IMR-90 (cell line): ENCODE results near the gene KDM6A. TPM values are rescaled to one million over a fixed set of nuclear protein-coding genes. Genes with fewer than 3 reads are reported as not detected.
A peak's percentile ranks its signal among the peaks of the same experiment; 100 is the strongest.

Experiments
- ATAC-seq: fragments of 200-7000 bp; cut with Tn5 transposase; 2 replicates; pipeline ENCODE4 v1.9.1; 2020; ENCODE audit warnings: low read depth, mild to moderate bottlenecking, moderate library complexity
- BruUV-seq: library from RNA; stranded (reverse); fragments of 400-500 nt; replicated peaks from 2 replicates; lab custom pipeline; 2021; lab: Mats Ljungman, UMichigan
- CTCF ChIA-PET: fragments of 300-600 bp; formaldehyde crosslinking; extraction: SDS; loops from one replicate; lab custom pipeline; 2021; ENCODE audit warnings: antibody characterized with exemption; lab: Yijun Ruan, JAX
- POLR2A ChIA-PET: fragments of 300-600 bp; sonication (Branson Sonifier 250); formaldehyde crosslinking; loops from one replicate; lab custom pipeline; 2022; ENCODE audit warnings: antibody characterized with exemption; ENCODE audit not compliant: unreplicated experiment; lab: Charles Lee
- DNase-seq: peaks from one replicate; pipeline ENCODE4 v3.0.0; 2013
- H2AFZ ChIP-seq: replicated peaks from 2 replicates; pipeline ENCODE3; 2013; ENCODE audit warnings: low read length, mild to moderate bottlenecking; ENCODE audit not compliant: poor library complexity
- H2AK5ac ChIP-seq: 2 replicates; pipeline ENCODE4 v1.6.1; 2013; ENCODE audit warnings: low read depth, low read length, inconsistent platforms
- H2AK9ac ChIP-seq: replicated peaks from 2 replicates; pipeline ENCODE3; 2013; ENCODE audit warnings: mild to moderate bottlenecking, low read depth, low read length, moderate library complexity; ENCODE audit not compliant: poor library complexity
- H2BK120ac ChIP-seq: 2 replicates; pipeline ENCODE4 v1.6.1; 2013; ENCODE audit warnings: low read depth, low read length, inconsistent platforms
- H2BK15ac ChIP-seq: 3 replicates; pipeline ENCODE4 v1.6.1; 2013; ENCODE audit warnings: low read depth, low read length, inconsistent platforms
- H2BK20ac ChIP-seq: 2 replicates; pipeline ENCODE4 v1.6.1; 2013; ENCODE audit warnings: low read depth, mild to moderate bottlenecking, inconsistent platforms, low read length, moderate library complexity
- H2BK5ac ChIP-seq: 2 replicates; pipeline ENCODE4 v1.6.1; 2013; ENCODE audit warnings: mild to moderate bottlenecking, low read depth, low read length, inconsistent platforms; ENCODE audit not compliant: poor library complexity, severe bottlenecking
- H3K14ac ChIP-seq: replicated peaks from 2 replicates; pipeline ENCODE4 v1.6.1; 2013; ENCODE audit warnings: low read depth, low read length, inconsistent platforms
- H3K18ac ChIP-seq: 2 replicates; pipeline ENCODE4 v1.6.1; 2013; ENCODE audit warnings: low read depth, low read length, control low read depth
- H3K23ac ChIP-seq: 2 replicates; pipeline ENCODE4 v1.6.1; 2013; ENCODE audit warnings: low read depth, low read length, inconsistent platforms
- H3K27ac ChIP-seq: 2 replicates; pipeline ENCODE4 v1.5.1; 2013; ENCODE audit warnings: mild to moderate bottlenecking, control low read depth, low read length; ENCODE audit not compliant: insufficient read depth
- H3K27me3 ChIP-seq: 2 replicates; pipeline ENCODE4 v1.6.1; 2013; ENCODE audit warnings: low read length; ENCODE audit not compliant: control insufficient read depth, insufficient read depth
- H3K36me3 ChIP-seq: 2 replicates; pipeline ENCODE4 v1.6.1; 2013; ENCODE audit warnings: low read length, mixed read lengths; ENCODE audit not compliant: control insufficient read depth, insufficient read depth
- H3K4ac ChIP-seq: 2 replicates; pipeline ENCODE4 v1.6.1; 2013; ENCODE audit warnings: low read depth, low read length, inconsistent platforms
- H3K4me1 ChIP-seq: 2 replicates; pipeline ENCODE4 v1.6.1; 2013; ENCODE audit warnings: low read length, mixed read lengths; ENCODE audit not compliant: control insufficient read depth, insufficient read depth
- H3K4me2 ChIP-seq: 2 replicates; pipeline ENCODE4 v1.6.1; 2013; ENCODE audit warnings: low read depth, mild to moderate bottlenecking, control low read depth, low read length, moderate library complexity
- H3K4me3 ChIP-seq: 2 replicates; pipeline ENCODE4 v1.5.1; 2013; ENCODE audit warnings: low read depth, mild to moderate bottlenecking, control low read depth, low read length, moderate library complexity; ENCODE audit not compliant: insufficient read depth
- H3K56ac ChIP-seq: 2 replicates; pipeline ENCODE4 v1.6.1; 2013; ENCODE audit warnings: low read length, inconsistent platforms; ENCODE audit not compliant: insufficient read depth; ENCODE audit errors: extremely low read depth
- H3K79me1 ChIP-seq, 2 experiments: 2 replicates each; pipeline ENCODE4 v1.6.1; 2013; ENCODE audit warnings: low read length in 2 of 2, inconsistent platforms in 1 of 2, low read depth in 1 of 2
- H3K9ac ChIP-seq: 2 replicates; pipeline ENCODE4 v1.6.1; 2013; ENCODE audit warnings: low read depth, low read length, control low read depth
- H3K9me1 ChIP-seq: 2 replicates; pipeline ENCODE4 v1.6.1; 2013; ENCODE audit warnings: low read length, inconsistent platforms; ENCODE audit not compliant: insufficient read depth
- H3K9me3 ChIP-seq: 2 replicates; pipeline ENCODE4 v1.6.1; 2013; ENCODE audit warnings: low read length; ENCODE audit not compliant: control insufficient read depth, insufficient read depth
- H4K20me1 ChIP-seq: 2 replicates; pipeline ENCODE4 v1.6.1; 2013; ENCODE audit warnings: low read length, inconsistent platforms; ENCODE audit not compliant: insufficient read depth
- H4K5ac ChIP-seq: 2 replicates; pipeline ENCODE4 v1.6.1; 2013; ENCODE audit warnings: mild to moderate bottlenecking, low read depth, low read length, control low read depth
- H4K8ac ChIP-seq, 2 experiments: 2 replicates each; pipeline ENCODE4 v1.6.1; 2013; ENCODE audit warnings: low read depth in 2 of 2, low read length in 2 of 2, control low read depth in 1 of 2, inconsistent platforms in 1 of 2
- H4K91ac ChIP-seq: 2 replicates; pipeline ENCODE4 v1.6.1; 2013; ENCODE audit warnings: low read depth, low read length, inconsistent platforms; ENCODE audit not compliant: insufficient read depth
- MAFK ChIP-seq: IDR thresholded peaks from 2 replicates; pipeline ENCODE4 v1.6.1; 2012; ENCODE audit warnings: low read depth, low read length, improper control_type of control experiment
- MAZ ChIP-seq: IDR thresholded peaks from 2 replicates; pipeline ENCODE4 v1.6.1; 2012; ENCODE audit warnings: low read depth, mild to moderate bottlenecking, low read length, improper control_type of control experiment, moderate library complexity, borderline replicate concordance
- NFE2L2 ChIP-seq: fragments of 150-350 bp; IDR thresholded peaks from 2 replicates; pipeline ENCODE4 v1.6.1; 2016; ENCODE audit warnings: low read depth, mild to moderate bottlenecking, low read length
- RCOR1 ChIP-seq: IDR thresholded peaks from 2 replicates; pipeline ENCODE4 v1.6.1; 2012; ENCODE audit warnings: mild to moderate bottlenecking, low read length, improper control_type of control experiment; ENCODE audit not compliant: insufficient replicate concordance
- SMC3 ChIP-seq: fragments of 150-350 bp; IDR thresholded peaks from 2 replicates; pipeline ENCODE4 v1.6.1; 2016; ENCODE audit warnings: low read depth, mild to moderate bottlenecking, antibody characterized with exemption, low read length, moderate library complexity
- WGBS, 2 experiments: methylation state at CpG; one replicate each; pipeline versions ENCODE4 v1.1.5 to v1.1.7; 2013; ENCODE audit warnings: missing lambda C conversion rate in 2 of 2; ENCODE audit not compliant: insufficient read length in 1 of 2; ENCODE audit errors: extremely low coverage in 2 of 2; 5-methylcytosine and 5-hydroxymethylcytosine counted together
- dilution Hi-C: fragments of 300-500 bp; cut with HindIII; formaldehyde crosslinking; loops from one replicate; pipeline ENCODE4 v1.14.3; 2018; ENCODE audit warnings: low sequenced_read_pairs; ENCODE audit not compliant: unreplicated experiment
- in situ Hi-C: fragments of 300-500 bp; cut with MboI; formaldehyde crosslinking; loops from 3 replicates; pipeline ENCODE4 v1.14.3; 2019; ENCODE audit warnings: low sequenced_read_pairs, inconsistent platforms, mixed read lengths
- intact Hi-C: fragments of 100-400 bp; cut with micrococcal nuclease; formaldehyde crosslinking; loops from 2 replicates; pipeline ENCODE4 v1.10.0; 2022
- polyA plus RNA-seq, 3 experiments: library from polyadenylated mRNA; depleted of rRNA; stranded (reverse); fragments of >200 nt; gene quantifications; 2 replicates each; pipeline ENCODE4 v1.2.3, GENCODE V29; 2012; ENCODE audit warnings: low replicate concordance in 1 of 3
- total RNA-seq: library from RNA; depleted of rRNA; stranded (reverse); fragments of >200 nt; gene quantifications from 2 replicates; pipeline ENCODE4 v1.2.3, GENCODE V29; 2012
- TF ChIP-seq, protein P1 (sequence below): conservative IDR thresholded peaks from 2 replicates; pipeline ENCODE4 v1.5.1; 2012; ENCODE audit warnings: mild to moderate bottlenecking, low read depth, low read length, improper control_type of control experiment

The KDM6A gene
- total and polyA plus RNA-seq, 2 of the 4 experiments (the other 2 are of a cell fraction): 11.7 to 24.9 TPM

DNA sequence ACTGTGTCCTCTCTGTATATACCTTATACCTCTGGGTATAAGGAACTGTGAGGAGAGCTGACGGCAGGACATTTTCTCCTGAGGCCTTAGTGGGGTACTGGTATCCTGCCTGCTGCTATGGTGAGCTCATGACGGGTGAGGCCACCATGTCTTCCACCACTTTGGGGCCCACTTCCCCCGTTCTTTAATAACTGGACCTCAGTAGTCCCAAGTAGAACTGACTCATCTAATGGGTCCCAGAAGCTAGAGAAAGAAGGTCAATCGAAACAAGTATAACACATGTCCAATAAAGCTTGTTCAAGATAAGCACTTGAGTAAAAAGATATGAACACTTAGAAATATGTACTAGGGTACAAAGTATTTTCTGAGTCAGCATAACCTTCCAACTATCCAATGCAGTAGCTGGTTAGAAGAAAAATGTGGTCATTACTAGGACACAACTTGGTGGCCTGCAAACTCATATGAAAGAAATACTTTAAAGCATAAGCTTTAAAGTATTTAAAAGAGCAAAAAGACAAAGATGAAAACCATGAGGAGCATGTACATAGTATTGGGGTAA is 256.0 kb downstream of the KDM6A start:
- ChIA-PET CTCF (no interaction called here), POLR2A (no interaction called here)
- Histone ChIP-seq H3K36me3 (no peaks in the 10 kb centered on the region), H2BK5ac (no peak overlapping the region), H3K18ac (no peak overlapping the region), H3K14ac (no peak overlapping the region), H2BK15ac (no peak overlapping the region), H3K4me3 (no peak overlapping the region), H3K9me1 (no peaks in the 10 kb centered on the region), H4K8ac (no peak overlapping the region), H2BK120ac (no peak overlapping the region), H3K79me1 (no peaks in the 10 kb centered on the region), H2AK9ac (no peak overlapping the region), H4K20me1 (no peaks in the 10 kb centered on the region), H3K4me2 (no peak overlapping the region), H3K9ac (no peak overlapping the region), H2AK5ac (no peak overlapping the region), H3K27me3 (no peaks in the 10 kb centered on the region; the same call in 1 of the 2 replicates), H2AFZ (no peak overlapping the region), H3K56ac (no peak overlapping the region), H4K5ac (no peak overlapping the region), H3K4ac (no peak overlapping the region), H4K91ac (no peak overlapping the region), H3K23ac (no peak overlapping the region), H3K27ac (no peak overlapping the region), H3K4me1 (no peaks in the 10 kb centered on the region), H2BK20ac (no peak overlapping the region), H3K9me3 (peaks cover 2% of the 10 kb centered on the region)
- no peak for TF ChIP-seq RCOR1
- no peak for TF ChIP-seq MAZ
- TF ChIP-seq NFE2L2: no peak
- TF ChIP-seq MAFK: peak; percentile 34; the same call in 1 of the 2 replicates
- TF ChIP-seq SMC3: no peak
- TF ChIP-seq, protein P1, sequence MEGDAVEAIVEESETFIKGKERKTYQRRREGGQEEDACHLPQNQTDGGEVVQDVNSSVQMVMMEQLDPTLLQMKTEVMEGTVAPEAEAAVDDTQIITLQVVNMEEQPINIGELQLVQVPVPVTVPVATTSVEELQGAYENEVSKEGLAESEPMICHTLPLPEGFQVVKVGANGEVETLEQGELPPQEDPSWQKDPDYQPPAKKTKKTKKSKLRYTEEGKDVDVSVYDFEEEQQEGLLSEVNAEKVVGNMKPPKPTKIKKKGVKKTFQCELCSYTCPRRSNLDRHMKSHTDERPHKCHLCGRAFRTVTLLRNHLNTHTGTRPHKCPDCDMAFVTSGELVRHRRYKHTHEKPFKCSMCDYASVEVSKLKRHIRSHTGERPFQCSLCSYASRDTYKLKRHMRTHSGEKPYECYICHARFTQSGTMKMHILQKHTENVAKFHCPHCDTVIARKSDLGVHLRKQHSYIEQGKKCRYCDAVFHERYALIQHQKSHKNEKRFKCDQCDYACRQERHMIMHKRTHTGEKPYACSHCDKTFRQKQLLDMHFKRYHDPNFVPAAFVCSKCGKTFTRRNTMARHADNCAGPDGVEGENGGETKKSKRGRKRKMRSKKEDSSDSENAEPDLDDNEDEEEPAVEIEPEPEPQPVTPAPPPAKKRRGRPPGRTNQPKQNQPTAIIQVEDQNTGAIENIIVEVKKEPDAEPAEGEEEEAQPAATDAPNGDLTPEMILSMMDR: no peak
- dilution Hi-C loops (no loop called here), intact Hi-C loops (no loop called here), in situ Hi-C loops (loop anchor here (10.0 kb wide), 1 partner anchor 64 kb away; no protein-coding TSS in a partner anchor)
- no CpG with 5 or more reads among the region's 4 CpGs for WGBS, 2 experiments
- no TSS peak for BruUV-seq
- DNase-seq (no peak), ATAC-seq (no peak)
